ENCODE results near the gene ALOX5AP. TPM values are rescaled to one million over a fixed set of nuclear protein-coding genes. Genes with fewer than 3 reads are reported as not detected.

ALOX5AP gene
- total and polyA plus RNA-seq, 2 experiments from 2014 or later = 3.3 to 17.2 TPM

GRCh38 chr13:30705680-30706079 is 29.7 kb upstream of the ALOX5AP start:
- WGBS (ENCODE audit: low lambda C conversion rate, missing lambda C conversion rate) = 69% methylated on average over 4 of the region's 4 CpGs

DNA sequence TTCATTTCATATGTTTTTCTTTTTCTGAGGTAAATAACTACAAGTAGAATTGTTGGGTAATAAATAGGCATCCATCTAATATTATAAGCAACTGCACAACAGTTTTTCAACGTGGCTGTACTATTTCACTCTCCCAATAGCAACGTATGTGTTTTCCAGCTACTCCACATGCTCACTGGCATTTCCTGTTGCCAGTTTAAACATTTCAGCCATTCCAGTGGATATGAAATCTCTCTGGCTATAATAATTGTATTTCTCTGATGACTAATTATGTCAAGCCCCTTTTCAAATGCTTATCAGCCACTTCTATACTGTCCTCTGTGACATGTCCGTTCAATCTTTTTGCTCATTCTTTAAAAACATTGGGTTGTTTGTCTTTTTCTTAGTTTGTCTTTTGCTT is 26.8 kb upstream of the ALOX5AP start:
- Histone ChIP-seq H3K27me3 (no peaks in the 10 kb centered on the region), H4K20me1 (ENCODE audit: insufficient read depth, poor library complexity, severe bottlenecking) (no peaks in the 10 kb centered on the region), H3K27ac (no peak overlapping the region), H3K9me2 (replicated peaks; ENCODE audit: insufficient read depth) (no peaks in the 10 kb centered on the region), H3K4me2 (no peak overlapping the region), H3K4me1 (ENCODE audit: insufficient read depth) (no peaks in the 10 kb centered on the region), H3K79me2 (no peaks in the 10 kb centered on the region), H3K4me3 (no peak overlapping the region), H2AFZ (no peak overlapping the region), H3K9me3 (ENCODE audit: low read depth) (no peaks in the 10 kb centered on the region), H3K36me3 (replicated peaks; ENCODE audit: insufficient read depth, low read depth) (no peaks in the 10 kb centered on the region)
- TF ChIP-seq EZH2 (IDR thresholded peaks at IDR 0.05; ENCODE audit: borderline replicate concordance) (no peak), EZH2phosphoT487 (IDR thresholded peaks at IDR 0.05; ENCODE audit: low read depth, severe bottlenecking, unreplicated experiment) (no peak)
- TF ChIP-seq, protein P1, sequence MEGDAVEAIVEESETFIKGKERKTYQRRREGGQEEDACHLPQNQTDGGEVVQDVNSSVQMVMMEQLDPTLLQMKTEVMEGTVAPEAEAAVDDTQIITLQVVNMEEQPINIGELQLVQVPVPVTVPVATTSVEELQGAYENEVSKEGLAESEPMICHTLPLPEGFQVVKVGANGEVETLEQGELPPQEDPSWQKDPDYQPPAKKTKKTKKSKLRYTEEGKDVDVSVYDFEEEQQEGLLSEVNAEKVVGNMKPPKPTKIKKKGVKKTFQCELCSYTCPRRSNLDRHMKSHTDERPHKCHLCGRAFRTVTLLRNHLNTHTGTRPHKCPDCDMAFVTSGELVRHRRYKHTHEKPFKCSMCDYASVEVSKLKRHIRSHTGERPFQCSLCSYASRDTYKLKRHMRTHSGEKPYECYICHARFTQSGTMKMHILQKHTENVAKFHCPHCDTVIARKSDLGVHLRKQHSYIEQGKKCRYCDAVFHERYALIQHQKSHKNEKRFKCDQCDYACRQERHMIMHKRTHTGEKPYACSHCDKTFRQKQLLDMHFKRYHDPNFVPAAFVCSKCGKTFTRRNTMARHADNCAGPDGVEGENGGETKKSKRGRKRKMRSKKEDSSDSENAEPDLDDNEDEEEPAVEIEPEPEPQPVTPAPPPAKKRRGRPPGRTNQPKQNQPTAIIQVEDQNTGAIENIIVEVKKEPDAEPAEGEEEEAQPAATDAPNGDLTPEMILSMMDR (IDR thresholded peaks at IDR 0.05; ENCODE audit: poor library complexity) = no peak
- DNase-seq (ENCODE audit: low spot score) = no peak
- WGBS (ENCODE audit: low lambda C conversion rate, missing lambda C conversion rate) = 54% methylated on average over 3 of the region's 3 CpGs

More at GRCh38 chr13:30705680-30706079, 29.7 kb upstream of the ALOX5AP start:
- Histone ChIP-seq H3K79me2 (no peaks in the 10 kb centered on the region), H2AFZ (no peak overlapping the region), H4K20me1 (ENCODE audit: insufficient read depth, poor library complexity, severe bottlenecking) (no peaks in the 10 kb centered on the region), H3K4me1 (ENCODE audit: insufficient read depth) (no peaks in the 10 kb centered on the region), H3K9me3 (ENCODE audit: low read depth) (no peaks in the 10 kb centered on the region), H3K27me3 (no peaks in the 10 kb centered on the region), H3K27ac (no peak overlapping the region), H3K9me2 (replicated peaks; ENCODE audit: insufficient read depth) (no peaks in the 10 kb centered on the region), H3K36me3 (replicated peaks; ENCODE audit: insufficient read depth, low read depth) (no peaks in the 10 kb centered on the region), H3K4me2 (no peak overlapping the region), H3K4me3 (no peak overlapping the region)
- no peak for TF ChIP-seq EZH2phosphoT487 (IDR thresholded peaks at IDR 0.05; ENCODE audit: low read depth, severe bottlenecking, unreplicated experiment)
- TF ChIP-seq, protein P1 (IDR thresholded peaks at IDR 0.05; ENCODE audit: poor library complexity) = no peak
- peak; percentile 29 for DNase-seq (ENCODE audit: low spot score)

DNA sequence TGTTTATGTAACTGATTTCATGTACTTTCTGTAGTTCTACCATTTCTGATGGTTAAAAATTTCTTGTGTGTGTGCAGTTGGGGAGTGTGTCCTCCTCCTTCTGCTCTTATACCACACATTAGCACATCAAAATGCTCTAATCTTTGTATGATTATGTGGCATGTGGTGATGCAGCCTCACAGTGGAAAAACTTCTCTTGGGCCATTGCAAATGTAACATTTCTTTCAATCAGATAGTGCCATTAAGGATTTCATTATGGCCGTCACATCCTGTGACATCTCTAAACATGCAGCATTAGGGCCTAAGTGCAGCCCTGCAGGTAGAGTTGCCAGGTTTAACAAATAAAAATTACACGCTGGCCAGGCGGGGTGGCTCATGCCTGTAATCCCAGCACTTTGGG is 24.9 kb upstream of the ALOX5AP start:
- no peaks in the 10 kb centered on the region for H3K36me3 ChIP-seq (replicated peaks; ENCODE audit: insufficient read depth, low read depth)

More for the DNA sequence above, 24.9 kb upstream of the ALOX5AP start:
- Histone ChIP-seq H3K27me3 (no peaks in the 10 kb centered on the region), H2AFZ (no peak overlapping the region), H3K4me1 (ENCODE audit: insufficient read depth) (no peaks in the 10 kb centered on the region), H3K9me3 (ENCODE audit: low read depth) (no peaks in the 10 kb centered on the region), H3K4me3 (no peak overlapping the region), H3K27ac (no peak overlapping the region), H3K9me2 (replicated peaks; ENCODE audit: insufficient read depth) (no peaks in the 10 kb centered on the region), H3K4me2 (no peak overlapping the region), H4K20me1 (ENCODE audit: insufficient read depth, poor library complexity, severe bottlenecking) (no peaks in the 10 kb centered on the region), H3K79me2 (no peaks in the 10 kb centered on the region)
- no peak for DNase-seq (ENCODE audit: low spot score)
- WGBS (ENCODE audit: low lambda C conversion rate, missing lambda C conversion rate) = 95% methylated on average over 3 of the region's 3 CpGs
- TF ChIP-seq, protein P1 (IDR thresholded peaks at IDR 0.05; ENCODE audit: poor library complexity) = no peak
- TF ChIP-seq EZH2 (IDR thresholded peaks at IDR 0.05; ENCODE audit: borderline replicate concordance) (no peak), EZH2phosphoT487 (IDR thresholded peaks at IDR 0.05; ENCODE audit: low read depth, severe bottlenecking, unreplicated experiment) (no peak)
